GM06990 (cell line): ENCODE results near the gene SNX10.

ENCODE experiments used
- DNase-seq: peaks from one replicate; pipeline ENCODE4 v3.0.0-alpha.2; 2011; ENCODE audit not compliant: insufficient read length; ENCODE audit errors: extremely low read depth
- H3K27me3 ChIP-seq: replicated peaks from 2 replicates; pipeline ENCODE4 v1.6.0; 2011; ENCODE audit warnings: low read length; ENCODE audit not compliant: control insufficient read depth, insufficient read depth
- H3K36me3 ChIP-seq: 2 replicates; pipeline ENCODE4 v1.5.1; 2011; ENCODE audit warnings: low read length; ENCODE audit not compliant: control insufficient read depth, insufficient read depth
- H3K4me3 ChIP-seq: replicated peaks from 2 replicates; pipeline ENCODE4 v1.5.1; 2011; ENCODE audit warnings: low read depth, mild to moderate bottlenecking, control low read depth, low read length
- TF ChIP-seq, protein P1 (sequence below): IDR thresholded peaks from 2 replicates; pipeline ENCODE4 v1.5.1; 2011; ENCODE audit warnings: low read length, control low read depth, mild to moderate bottlenecking, inconsistent platforms; ENCODE audit not compliant: insufficient read depth, poor library complexity, severe bottlenecking

The SNX10 gene

DNA sequence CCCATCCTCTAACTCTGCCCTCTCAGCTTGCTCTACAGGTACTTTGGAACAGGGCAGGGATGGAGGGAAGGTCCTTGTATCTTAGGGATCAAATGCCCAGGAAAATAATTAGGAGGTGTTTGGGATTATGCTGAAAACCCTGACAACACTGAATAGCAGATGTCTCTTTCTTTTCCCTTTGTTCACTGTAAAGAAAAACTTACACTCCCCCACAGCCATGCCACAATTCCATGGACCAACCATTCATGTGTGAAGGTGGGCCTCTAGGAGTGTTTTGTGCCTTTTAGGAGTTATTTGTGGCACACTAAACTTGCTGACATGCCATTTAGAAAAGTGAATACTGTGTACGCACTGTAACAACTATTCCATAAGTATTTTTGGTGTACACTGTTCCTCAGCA, 108.1 kb downstream of the SNX10 start:
- no peak overlapping the region for H3K4me3 ChIP-seq
- TF ChIP-seq, protein P1, sequence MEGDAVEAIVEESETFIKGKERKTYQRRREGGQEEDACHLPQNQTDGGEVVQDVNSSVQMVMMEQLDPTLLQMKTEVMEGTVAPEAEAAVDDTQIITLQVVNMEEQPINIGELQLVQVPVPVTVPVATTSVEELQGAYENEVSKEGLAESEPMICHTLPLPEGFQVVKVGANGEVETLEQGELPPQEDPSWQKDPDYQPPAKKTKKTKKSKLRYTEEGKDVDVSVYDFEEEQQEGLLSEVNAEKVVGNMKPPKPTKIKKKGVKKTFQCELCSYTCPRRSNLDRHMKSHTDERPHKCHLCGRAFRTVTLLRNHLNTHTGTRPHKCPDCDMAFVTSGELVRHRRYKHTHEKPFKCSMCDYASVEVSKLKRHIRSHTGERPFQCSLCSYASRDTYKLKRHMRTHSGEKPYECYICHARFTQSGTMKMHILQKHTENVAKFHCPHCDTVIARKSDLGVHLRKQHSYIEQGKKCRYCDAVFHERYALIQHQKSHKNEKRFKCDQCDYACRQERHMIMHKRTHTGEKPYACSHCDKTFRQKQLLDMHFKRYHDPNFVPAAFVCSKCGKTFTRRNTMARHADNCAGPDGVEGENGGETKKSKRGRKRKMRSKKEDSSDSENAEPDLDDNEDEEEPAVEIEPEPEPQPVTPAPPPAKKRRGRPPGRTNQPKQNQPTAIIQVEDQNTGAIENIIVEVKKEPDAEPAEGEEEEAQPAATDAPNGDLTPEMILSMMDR = no peak

DNA sequence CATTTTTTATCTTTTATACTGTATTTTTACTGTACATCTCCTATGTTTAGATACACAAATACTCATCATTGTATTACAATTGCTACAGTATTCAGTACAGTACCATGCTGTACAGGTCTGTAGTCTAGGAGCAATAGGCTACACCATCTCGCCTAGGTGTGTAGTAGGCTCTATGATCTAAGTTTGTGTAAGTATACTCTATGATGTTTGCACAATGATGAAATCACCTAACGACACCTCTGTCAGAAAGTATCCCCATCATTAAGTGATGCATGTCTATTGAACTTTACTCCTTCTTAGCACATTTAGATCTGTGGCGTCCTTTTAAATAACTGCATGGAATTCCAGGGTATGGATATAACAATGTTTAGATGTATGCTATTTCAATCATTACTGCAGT, 112.0 kb downstream of the SNX10 start:
- Histone ChIP-seq H3K36me3 (no peaks in the 10 kb centered on the region), H3K4me3 (no peak overlapping the region), H3K27me3 (peaks cover 2% of the 10 kb centered on the region; the same call in 1 of the 2 replicates)
- TF ChIP-seq, protein P1 = no peak
- no peak for DNase-seq

More for the DNA sequence above, 108.1 kb downstream of the SNX10 start:
- no peak for DNase-seq
- Histone ChIP-seq H3K36me3 (no peaks in the 10 kb centered on the region), H3K27me3 (peaks cover 2% of the 10 kb centered on the region)

DNA sequence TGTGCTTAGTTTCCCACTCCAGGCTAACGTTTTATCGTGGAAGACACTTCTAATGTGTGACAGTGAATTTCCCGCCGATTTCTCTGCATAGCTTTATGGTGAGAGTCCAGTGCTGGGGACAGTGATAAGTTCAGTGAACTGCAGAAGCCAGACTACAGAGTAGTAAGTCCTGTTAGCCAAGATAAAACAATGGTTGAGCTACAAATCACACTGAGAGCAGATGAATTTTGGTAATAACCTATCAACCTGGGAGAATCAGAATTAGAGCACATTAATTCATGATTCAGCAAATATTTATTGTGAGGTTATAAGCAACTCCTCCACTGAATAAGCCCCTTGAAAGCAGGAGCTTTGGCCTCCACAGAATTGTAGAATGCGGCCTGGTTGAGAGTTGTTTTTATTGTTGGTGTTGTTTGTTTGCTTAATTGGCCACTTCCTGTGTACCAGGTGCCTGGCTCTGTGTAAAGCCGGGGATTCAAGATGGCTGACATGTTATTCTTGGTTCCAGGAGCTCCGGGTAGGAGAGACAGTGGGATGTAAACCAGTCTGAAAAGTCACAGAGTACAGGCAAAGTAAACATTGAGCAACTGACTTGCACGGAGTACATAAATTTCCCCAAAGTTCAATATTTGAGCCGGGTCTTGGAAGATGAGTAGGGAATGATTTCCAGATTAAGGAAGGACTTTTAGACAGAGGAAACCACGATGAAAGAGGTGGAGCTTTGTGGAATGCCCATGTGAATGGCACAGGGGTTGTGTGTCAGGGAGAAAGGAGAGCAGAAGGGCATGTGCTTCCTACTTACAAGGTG, 112.7 kb downstream of the SNX10 start:
- Histone ChIP-seq H3K36me3 (no peaks in the 10 kb centered on the region), H3K27me3 (peaks cover 2% of the 10 kb centered on the region; the same call in 1 of the 2 replicates), H3K4me3 (no peak overlapping the region)
- TF ChIP-seq, protein P1 = no peak
- DNase-seq = no peak

DNA sequence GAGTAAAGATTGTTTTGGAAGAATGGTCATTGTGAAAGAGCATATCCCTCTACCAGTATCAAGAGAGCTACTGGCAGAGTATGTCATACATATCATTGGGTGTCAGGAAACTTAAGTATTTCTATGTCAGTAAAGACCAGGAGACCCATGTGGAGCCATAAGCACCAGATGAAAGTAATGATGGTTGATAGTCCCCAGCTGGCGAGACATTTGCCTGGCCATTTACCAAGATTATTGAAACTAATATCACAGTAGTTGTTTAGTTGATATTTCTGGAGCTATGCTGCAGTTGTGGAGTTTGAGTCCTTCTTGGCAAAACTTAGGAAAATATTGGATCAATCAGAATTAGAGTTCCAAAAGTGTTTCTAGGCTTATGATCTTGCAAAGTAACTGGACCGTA, 114.8 kb downstream of the SNX10 start:
- Histone ChIP-seq H3K27me3 (peaks cover 2% of the 10 kb centered on the region; the same call in 1 of the 2 replicates), H3K4me3 (no peak overlapping the region), H3K36me3 (no peaks in the 10 kb centered on the region)
- DNase-seq = no peak
- TF ChIP-seq, protein P1 = no peak

DNA sequence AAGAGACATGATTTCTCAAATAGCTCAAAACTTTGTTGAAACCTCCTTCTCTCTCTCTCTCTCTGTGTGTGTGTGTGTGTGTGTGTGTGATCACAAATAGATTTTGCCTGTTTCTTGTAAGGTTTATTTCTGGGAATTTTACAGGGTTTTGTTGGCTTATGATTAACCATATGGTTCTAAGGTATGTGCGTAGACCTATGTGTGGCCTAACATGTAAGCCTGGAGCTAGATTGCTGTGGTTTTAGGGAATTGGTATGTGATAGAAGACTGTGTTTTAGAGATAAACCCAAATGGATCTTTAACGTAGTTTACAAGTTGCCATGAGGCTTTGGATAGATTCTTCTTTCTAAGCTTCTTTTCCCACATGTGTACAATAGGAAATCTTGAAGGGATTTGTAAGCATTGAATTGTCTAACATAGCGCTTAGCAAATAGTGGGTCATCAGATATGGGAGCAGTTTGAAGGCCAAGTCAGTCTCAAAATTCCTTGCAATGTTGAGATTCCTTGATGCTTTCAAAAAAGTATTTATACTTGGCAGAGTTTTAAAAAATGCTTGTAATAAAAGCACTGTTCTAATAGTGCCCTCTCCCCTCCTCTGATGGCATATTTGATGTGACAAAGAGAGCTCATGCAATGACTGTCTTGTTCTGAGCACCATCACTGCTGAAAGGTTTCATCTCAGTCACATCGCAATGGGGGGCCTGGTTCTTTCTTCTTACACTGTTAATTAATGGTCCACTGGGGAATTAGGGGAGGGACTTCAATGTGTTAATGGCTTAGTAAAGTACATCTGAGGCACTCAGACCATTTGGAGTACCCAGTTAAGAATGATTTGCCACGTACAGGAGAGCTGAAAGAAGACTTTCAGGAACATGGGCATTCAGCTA, 118.2 kb downstream of the SNX10 start:
- no peak for DNase-seq
- TF ChIP-seq, protein P1 = no peak
- Histone ChIP-seq H3K4me3 (no peak overlapping the region), H3K27me3 (peaks cover 1% of the 10 kb centered on the region), H3K36me3 (no peaks in the 10 kb centered on the region)
